Measurements from ENCODE around the gene ZDHHC22. TPM values are rescaled to one million over a fixed set of nuclear protein-coding genes. Genes with fewer than 3 reads are reported as not detected.
A peak's percentile ranks its signal among the peaks of the same experiment; 100 is the strongest.

Gene ZDHHC22, protein sequence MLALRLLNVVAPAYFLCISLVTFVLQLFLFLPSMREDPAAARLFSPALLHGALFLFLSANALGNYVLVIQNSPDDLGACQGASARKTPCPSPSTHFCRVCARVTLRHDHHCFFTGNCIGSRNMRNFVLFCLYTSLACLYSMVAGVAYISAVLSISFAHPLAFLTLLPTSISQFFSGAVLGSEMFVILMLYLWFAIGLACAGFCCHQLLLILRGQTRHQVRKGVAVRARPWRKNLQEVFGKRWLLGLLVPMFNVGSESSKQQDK
- total RNA-seq (ENCODE audit: low replicate concordance): not detected in 2 replicates

DNA sequence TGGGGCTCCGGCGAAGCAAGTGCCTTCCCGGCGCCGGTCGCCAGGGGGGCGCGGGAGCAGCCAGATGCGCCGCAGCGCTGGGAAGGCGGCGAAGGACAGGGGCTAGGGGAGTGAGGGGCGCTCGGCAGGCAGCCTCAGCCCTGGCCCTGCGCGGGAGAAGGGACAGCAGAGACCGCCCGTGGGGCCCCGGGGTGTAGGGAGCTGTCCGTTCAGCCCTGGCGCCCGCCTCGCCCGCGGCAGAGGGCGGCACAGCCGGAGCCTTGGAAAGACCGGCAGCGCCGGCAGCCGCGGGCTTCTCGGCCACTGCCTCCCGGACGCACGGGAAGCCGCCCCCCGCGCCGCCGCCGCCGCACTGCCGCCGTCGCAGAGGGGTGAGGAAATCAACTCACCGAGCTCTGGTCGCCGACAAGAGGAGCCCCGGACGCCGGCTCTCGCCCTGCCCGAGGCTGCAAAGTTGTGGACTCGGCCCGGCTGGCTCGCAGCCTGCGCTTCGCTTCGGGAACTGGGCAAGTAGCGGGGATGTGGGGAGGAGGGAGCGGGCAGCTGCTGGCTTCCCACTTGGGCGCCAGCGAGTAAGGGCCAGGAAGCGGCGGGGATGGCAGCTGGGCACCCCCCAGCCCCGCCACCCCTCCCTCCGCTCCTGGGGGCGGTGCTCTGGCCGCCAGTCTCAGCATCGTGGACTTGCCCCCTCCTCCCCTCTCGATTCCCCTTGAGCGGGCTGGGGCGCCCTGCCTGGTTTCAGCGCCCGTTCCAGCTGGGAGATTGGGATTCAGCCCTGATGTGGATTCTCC, at the start of gene ZDHHC22:
Gene ZDHHC22, minus strand, starts transcription at position 578 of the 791 bp plus-strand sequence. CDS start 2,053 bp downstream, outside the sequence.
- peak within 1 kb of the TSS; percentile 41 for H3K4me3 ChIP-seq (ENCODE audit: low read depth, low read length)
- DNase-seq (ENCODE audit: low read depth): no peak
- TF ChIP-seq, protein P1, sequence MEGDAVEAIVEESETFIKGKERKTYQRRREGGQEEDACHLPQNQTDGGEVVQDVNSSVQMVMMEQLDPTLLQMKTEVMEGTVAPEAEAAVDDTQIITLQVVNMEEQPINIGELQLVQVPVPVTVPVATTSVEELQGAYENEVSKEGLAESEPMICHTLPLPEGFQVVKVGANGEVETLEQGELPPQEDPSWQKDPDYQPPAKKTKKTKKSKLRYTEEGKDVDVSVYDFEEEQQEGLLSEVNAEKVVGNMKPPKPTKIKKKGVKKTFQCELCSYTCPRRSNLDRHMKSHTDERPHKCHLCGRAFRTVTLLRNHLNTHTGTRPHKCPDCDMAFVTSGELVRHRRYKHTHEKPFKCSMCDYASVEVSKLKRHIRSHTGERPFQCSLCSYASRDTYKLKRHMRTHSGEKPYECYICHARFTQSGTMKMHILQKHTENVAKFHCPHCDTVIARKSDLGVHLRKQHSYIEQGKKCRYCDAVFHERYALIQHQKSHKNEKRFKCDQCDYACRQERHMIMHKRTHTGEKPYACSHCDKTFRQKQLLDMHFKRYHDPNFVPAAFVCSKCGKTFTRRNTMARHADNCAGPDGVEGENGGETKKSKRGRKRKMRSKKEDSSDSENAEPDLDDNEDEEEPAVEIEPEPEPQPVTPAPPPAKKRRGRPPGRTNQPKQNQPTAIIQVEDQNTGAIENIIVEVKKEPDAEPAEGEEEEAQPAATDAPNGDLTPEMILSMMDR (IDR thresholded peaks at IDR 0.05; ENCODE audit: insufficient read depth, low read length): peak; percentile 33

DNA sequence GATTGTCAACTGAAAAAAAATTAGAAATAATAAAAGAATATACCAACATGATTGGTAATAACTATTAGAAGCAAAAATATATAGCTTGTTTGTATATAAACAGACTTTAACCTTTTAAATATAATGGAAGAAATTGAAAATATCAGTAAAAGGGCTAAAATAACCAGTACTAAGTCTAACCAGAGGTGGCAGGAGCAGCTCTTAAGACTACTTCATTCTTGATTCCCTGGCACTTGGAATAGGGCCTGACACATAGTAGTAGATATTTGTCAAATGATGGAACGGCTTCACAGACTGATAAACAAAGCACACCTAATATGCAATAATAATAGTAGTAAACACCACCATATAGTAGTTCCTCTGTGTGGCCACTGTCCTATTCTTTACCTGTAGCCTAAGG, 49.4 kb upstream of the ZDHHC22 start:
- TF ChIP-seq, protein P1 (IDR thresholded peaks at IDR 0.05; ENCODE audit: insufficient read depth, low read length): no peak
- DNase-seq (ENCODE audit: low read depth): no peak
- no peak overlapping the region for H3K4me3 ChIP-seq (ENCODE audit: low read depth, low read length)

DNA sequence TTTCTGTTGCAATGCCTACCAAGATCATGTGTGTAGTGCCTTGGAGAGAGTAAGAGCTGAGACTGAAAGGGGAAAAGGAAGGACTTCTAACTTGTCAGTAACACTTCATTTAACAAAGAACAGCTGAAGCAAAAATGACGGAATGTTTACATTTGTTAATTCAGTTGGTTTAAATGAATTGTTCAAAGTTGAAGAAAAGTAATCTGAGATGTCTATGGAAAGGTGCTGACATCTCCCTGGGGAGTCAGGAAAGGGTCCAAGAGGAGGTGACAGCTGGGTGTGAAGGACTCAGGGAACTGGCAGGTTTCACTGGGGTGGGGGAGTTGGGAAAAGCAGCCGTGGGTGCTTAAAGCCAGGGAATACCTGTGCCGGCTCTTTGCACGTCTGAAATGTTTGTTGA, 47.9 kb upstream of the ZDHHC22 start:
- no peak overlapping the region for H3K4me3 ChIP-seq (ENCODE audit: low read depth, low read length)
- no peak for DNase-seq (ENCODE audit: low read depth)

DNA sequence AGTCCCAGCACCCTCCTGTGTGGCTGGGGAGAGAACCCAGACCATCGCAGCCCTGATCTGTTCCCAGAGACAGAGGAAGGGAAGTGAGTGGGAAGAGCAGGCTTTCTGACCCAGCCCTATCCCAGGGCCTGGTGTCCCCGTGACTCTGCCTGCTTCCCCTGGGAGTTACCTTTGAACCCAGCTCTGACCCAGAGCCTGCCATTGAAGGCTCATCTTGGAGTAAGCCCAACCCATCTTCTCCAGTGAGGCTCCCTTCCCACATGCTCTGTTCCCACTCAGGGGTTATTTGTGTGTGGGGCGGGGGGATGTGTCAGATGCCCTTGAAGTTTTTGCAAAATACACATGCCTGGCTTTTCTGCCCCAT, 46.0 kb upstream of the ZDHHC22 start:
- no peak for DNase-seq (ENCODE audit: low read depth)
- H3K4me3 ChIP-seq (ENCODE audit: low read depth, low read length): no peak overlapping the region
- TF ChIP-seq, protein P1 (IDR thresholded peaks at IDR 0.05; ENCODE audit: insufficient read depth, low read length): no peak

More for the DNA sequence above, 47.9 kb upstream of the ZDHHC22 start:
- TF ChIP-seq, protein P1 (IDR thresholded peaks at IDR 0.05; ENCODE audit: insufficient read depth, low read length): no peak

DNA sequence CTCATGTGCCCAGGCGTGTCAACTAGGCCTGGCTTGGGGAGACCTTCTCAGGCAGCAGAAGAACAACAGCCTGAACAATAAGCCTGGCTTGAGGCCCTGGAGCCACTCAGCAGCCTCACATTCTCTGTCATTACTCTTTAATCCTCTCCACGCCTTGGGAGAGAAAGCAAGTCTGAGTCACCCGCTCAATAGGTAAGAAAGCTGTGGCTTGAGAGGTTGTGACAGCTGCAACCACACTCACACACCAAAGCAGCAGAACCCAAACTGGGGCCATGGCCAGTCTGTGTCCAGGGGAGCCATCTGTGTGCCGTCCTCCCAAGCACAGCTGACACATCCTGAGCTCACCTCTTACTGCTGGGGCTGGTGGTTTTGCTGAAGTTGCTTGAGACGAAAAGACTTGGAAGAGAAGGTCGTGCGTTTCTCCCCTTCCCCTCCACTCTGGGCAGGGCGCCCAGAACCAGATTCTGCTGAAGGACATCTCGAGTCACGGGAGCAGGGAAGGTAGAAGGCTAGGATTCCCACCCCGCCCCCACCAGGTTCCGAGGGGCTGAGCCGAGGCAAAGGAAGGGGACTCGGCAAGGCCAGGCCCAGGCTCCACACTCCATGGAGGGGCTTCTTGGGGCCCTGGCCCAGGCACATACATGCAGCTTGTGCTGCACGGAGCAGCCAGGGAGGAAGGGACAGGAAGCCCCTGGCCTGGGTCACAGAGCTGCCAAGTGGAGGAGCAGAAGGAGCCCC, 45.5 kb upstream of the ZDHHC22 start:
- peak; percentile 51 for DNase-seq (ENCODE audit: low read depth)
- H3K4me3 ChIP-seq (ENCODE audit: low read depth, low read length): no peak overlapping the region
- TF ChIP-seq, protein P1 (IDR thresholded peaks at IDR 0.05; ENCODE audit: insufficient read depth, low read length): no peak

DNA sequence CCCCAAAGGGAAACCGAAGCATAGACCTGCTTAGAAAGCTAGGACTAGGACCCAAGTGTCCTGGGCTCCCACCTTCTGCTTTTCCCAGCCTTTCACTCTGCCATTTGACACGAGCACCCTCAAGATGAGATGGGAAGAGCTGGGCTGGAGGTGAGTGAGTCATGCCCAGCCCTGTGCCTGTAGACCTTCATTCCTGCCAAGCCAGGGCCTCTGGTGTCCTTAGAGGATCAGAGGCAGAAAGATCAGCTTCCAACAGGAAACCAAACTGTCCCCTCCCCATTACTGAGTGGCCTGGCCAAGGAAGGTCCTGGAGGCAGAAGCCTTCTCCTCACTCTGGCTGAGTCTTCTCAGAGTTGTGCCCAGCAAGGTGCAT, 43.5 kb upstream of the ZDHHC22 start:
- no peak for DNase-seq (ENCODE audit: low read depth)
- no peak overlapping the region for H3K4me3 ChIP-seq (ENCODE audit: low read depth, low read length)
- TF ChIP-seq, protein P1 (IDR thresholded peaks at IDR 0.05; ENCODE audit: insufficient read depth, low read length): no peak

All from fibroblast of the aortic adventitia (primary cell).